ENCODE measurements around the gene BCL2.
A peak's percentile ranks its signal among the peaks of the same experiment; 100 is the strongest.

DNA sequence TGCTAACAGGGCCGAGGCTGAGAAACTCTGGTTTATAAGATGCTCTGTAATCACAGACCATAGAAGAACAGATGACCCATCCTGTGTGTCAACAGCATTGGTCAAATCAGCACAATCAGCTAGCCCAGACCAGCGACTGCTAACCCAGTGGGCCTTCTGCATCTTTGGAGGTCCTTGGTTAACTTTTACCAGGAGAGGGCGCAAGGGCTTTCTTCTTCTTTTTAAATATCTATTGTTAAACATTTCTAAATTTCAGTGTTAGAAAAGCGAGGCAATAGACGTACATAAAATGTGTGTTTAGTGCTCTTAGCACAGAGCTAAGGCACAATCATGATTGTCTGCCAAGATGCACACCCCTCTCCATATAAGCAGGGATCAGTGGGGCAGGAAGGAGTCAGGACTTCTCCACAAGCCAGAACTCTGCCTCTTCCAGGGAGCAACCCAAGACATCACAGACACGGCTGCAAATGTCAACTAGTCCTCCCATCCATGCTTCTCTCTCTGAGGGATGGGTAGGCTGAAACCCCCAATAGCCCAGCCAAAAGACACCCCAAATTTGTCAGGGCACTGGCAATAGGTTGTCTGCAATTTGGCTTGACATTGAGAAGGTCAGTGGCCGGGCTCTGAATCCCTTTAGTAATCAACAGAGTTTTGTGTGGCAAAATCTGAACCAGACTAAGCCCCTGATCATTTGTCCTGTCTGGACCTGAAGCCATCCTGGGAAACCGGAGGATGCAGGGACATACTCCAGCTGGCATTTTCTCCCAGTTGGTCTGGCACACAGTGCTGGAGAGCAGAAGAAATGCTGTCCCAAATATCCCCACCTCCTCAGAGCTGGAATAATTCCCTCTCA lies 188.2 kb downstream of the BCL2 start:
- TF ChIP-seq, protein P1, sequence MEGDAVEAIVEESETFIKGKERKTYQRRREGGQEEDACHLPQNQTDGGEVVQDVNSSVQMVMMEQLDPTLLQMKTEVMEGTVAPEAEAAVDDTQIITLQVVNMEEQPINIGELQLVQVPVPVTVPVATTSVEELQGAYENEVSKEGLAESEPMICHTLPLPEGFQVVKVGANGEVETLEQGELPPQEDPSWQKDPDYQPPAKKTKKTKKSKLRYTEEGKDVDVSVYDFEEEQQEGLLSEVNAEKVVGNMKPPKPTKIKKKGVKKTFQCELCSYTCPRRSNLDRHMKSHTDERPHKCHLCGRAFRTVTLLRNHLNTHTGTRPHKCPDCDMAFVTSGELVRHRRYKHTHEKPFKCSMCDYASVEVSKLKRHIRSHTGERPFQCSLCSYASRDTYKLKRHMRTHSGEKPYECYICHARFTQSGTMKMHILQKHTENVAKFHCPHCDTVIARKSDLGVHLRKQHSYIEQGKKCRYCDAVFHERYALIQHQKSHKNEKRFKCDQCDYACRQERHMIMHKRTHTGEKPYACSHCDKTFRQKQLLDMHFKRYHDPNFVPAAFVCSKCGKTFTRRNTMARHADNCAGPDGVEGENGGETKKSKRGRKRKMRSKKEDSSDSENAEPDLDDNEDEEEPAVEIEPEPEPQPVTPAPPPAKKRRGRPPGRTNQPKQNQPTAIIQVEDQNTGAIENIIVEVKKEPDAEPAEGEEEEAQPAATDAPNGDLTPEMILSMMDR (IDR thresholded peaks at IDR 0.05 in 2 of 3, conservative IDR thresholded peaks at IDR 0.05 in 1 of 3; ENCODE audit: borderline replicate concordance in 1 of 3, insufficient read depth in 1 of 3, low read depth in 2 of 3, low read length in 2 of 3), result peak; percentile 42 to 62 (median 52)
- TF ChIP-seq ZNF274 (IDR thresholded peaks at IDR 0.05; ENCODE audit: low read depth, low read length) (no peak), RAD21 (IDR thresholded peaks at IDR 0.05; ENCODE audit: low read depth) (peak; percentile 65), CEBPB (IDR thresholded peaks at IDR 0.05; ENCODE audit: low read depth) (no peak), EZH2phosphoT487 (IDR thresholded peaks at IDR 0.05; ENCODE audit: borderline replicate concordance) (no peak)
